GM19452 (cell line): Measurements from ENCODE around the gene NEDD9.

Source experiments
- ATAC-seq: cut with Tn5 transposase; IDR thresholded peaks from one replicate; pipeline ENCODE4 v1.9.1; 2021; ENCODE audit not compliant: unreplicated experiment

Gene NEDD9

DNA sequence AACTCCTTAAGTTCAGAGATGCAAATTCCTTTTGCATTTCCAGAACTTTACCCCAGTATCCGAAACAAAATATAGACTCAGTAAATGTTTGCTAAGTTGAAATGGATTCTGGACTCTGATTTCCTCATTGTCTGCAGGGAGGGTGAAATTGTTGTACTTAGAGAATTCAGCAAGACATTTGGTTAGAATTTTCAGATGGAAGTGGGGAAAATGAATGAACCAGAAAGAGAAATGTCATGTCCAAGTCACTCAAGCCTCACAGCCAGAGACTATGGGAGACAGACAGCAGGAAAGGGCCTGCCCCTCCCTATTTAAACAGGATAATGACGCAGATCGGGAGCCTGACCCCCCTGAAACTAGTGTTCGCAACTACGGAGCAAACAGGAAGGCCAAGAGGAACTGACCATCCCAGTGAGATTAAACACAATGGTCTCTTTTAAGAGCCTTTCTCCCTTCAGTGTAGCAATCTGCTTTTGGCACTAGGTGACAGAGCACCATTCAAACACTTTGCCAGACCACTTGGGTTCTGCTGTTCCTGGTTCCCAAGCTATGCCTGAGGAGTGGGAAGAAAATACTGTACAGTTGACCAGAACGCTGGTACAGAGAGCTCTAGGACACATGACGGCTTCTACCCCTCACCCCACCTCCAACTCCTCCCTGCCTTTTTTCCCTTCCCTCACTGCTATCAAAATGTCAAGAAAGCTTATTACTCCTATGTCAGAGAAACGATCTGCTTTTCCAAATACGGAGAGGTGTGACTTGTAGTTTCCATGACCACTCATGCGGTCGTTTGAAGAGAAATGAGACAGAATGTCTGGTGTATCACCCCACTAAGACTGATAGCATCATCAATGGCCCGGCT, 13.7 kb downstream of the NEDD9 start:
- ATAC-seq, result no peak

DNA sequence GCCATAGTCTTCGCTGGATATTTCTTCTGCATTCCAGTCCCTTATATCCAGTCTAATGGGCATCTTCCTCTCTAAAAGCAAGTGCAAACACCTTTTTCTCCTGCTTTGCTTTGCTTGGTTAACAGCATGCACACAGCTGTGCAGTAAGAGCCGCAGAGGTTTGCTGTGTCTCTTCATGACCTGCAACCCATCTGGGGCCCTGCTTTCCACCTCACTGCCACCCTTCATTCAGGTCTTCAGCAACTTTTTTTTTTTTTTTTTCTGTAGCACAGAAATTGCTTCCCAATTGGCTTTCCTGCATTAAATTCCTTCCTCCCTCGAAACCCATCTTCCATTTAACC, 14.4 kb downstream of the NEDD9 start:
- peak; percentile 21 for ATAC-seq

GRCh38 chr6:11217360-11218101, 14.9 kb downstream of the NEDD9 start:
- ATAC-seq, result peak; percentile 47

DNA sequence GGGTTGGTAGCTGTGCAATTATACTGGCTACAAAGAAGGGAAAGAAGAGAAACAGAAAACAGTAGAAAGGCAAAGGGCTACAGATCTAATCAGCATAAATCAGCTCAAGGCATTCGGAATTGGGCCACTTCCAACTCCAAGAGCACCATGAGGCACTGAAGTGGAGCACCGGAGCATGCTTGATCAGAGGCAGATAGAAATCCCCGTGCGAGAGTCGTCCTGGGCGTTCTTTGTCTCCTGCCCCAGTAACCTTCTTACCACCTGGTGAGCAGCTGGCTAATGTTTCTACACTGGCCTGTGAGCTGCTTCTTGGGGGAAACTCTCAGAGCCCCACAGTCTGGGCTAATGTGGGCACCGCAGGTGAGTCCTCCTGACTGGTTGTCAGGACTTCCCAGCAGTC, 16.7 kb downstream of the NEDD9 start:
- ATAC-seq, result no peak

DNA sequence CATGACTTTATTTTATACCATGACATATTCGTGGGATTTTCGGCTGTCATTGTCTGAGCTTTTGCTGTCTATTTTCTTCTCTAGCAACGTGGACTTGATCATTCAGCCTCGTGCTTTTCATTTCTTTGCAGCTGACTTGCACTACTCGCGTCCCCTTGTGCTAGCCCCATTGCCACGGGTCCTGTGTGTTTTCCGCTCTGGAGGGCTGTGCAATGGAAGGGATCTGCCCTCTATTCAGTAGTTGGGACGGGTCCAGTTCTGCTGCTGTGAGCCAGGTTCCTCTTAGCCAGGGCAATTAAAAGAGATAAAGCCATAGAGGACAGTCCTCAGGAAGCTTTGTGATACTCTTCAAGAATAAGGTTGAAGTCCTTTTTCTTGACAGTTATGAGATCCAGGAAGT, 17.6 kb downstream of the NEDD9 start:
- no peak for ATAC-seq

DNA sequence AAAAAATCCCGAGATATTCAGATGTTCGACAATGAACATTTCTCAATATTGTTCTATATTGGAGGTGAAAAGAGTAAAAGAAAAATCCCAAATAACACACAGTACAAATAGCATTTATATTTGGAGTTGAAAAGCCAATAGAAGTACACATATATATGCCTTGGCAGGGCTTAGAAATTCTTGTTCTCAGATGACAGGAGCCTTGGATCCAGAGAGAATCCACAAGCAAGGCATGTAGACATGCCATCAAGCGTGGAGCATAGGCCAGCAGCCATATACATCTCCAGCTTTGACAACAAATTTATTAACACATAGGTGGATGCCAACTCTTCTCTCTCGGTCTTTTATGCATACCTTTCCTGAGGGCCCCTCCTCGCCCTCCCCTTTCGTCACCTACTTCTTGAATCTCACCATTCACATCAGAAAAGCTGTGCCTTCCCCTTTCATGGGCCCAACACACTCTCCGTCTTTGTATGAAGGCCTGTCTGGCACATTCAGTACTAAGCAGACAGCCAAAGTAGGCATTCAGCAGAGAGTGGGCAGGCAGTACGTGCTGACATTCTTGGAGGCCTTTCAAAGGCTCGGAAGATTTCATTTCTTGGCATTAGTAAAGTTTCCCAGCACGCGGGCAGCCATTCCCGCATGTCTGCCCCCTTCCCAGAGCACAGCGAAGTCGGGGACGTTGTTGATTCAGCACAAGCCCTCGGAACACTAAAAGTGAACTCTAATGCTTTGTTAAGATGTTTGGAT, 18.2 kb downstream of the NEDD9 start:
- ATAC-seq, result no peak

DNA sequence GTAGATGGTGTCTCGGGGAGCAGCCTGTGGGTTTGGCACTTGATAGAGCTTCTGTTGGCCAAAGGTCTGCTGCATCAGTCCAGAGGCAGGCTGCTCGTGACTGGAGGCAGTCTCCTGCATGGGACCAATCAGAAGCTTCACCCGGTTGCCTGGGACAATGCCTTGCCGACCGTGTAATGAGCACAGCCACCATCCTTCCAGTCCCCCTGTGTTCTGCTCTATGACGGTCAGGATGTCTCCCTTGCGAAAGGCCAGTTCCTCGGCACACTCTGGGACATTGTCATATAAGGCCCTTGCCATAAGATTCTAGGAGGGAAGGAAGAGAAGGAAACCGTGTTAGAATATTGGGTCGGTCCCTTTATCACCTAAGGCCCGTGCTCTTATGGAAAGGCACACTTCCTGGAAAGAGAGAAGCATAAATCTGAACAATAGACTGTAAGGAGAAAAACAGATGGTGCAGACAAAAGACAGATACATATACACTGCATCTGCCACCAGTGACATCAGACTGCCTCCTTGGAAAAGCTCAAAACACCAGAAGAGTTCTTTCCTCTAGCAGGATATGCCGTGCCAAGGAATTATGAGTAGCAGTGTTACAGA, 18.9 kb downstream of the NEDD9 start:
- no peak for ATAC-seq

DNA sequence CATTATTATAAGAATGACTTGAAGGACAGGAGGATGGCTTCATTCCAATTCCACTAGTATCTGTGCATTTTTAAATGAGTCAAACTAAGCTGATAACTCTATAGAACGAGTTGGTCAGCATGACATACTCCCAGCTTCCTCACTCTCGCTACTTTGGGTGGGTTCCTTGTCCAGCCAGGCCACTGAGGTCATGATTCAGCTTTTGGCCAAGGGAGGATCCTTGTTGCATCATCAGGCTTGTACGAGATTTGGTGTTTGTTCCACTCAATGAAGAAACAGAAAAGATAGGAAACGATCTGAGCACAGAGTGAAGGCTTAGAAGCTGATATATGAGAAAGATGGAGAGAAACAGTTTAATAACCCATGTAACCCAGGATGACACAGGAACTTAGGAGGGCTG, 19.8 kb downstream of the NEDD9 start:
- ATAC-seq, result no peak

DNA sequence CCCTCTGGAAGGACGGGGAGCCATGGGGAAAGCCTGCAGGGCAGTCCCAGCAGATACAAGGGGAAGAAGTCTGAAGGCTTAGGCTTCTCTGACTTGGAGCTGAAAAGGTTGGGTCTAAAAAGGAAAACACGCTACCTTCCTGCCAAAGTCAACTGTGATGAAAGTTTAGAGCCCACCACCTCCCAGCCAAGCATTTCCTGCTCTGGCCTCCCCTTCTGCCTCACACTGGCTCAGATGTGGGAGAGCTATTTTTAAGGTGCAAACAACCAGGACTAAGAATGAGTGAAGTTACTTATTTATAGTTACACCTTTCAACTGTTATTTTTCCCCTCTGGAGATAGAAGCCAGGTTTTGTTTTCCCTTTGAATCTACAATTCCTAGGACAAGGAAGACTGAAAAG, 21.2 kb downstream of the NEDD9 start:
- ATAC-seq, result no peak

- no peak for ATAC-seq
Observed at GRCh38 chr6:11210386-11211138, 21.9 kb downstream of the NEDD9 start.

DNA sequence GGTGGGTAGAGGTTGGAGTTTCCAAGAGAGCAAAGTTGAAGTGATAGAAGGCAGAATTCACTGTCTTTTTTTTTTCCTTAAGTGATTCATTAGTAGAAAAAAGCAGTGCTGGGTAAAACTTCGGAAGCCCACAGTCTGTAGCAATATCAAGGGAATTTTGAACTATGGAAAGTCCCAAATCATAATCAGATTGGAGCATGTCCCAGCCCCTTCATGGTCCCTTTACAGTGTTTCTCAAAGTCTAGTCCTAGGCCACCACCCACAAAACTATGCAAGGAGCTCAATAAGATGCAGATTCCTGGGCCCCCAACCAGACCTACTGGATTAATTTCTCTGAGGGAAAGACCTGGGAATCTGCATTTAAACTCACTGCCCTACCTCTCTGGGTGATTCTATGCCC, 22.6 kb downstream of the NEDD9 start:
- ATAC-seq, result no peak

- no peak for ATAC-seq
Observed at GRCh38 chr6:11209369-11209768, 23.1 kb downstream of the NEDD9 start.

DNA sequence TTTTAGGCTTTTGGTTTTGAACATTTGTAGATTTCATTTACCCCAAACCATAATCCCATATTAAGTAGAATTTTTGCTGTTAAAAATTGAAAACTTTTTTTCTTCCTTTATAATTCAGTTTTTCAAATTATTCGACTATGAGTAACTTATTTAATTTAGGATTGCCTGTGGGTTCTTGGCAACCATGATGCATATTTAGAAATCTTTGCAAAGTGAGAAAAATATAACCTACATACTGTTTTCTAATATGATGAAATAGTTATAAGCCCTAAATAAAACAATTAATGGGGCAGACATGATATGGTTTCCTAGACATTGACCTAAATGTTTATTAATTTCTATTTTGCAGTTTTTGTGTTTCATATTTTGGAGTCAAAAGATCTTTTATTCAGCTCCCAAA, 23.6 kb downstream of the NEDD9 start:
- no peak for ATAC-seq

GRCh38 chr6:11208267-11208666, 24.2 kb downstream of the NEDD9 start:
- no peak for ATAC-seq

- ATAC-seq, result no peak
Observed at GRCh38 chr6:11207199-11207968, 25.1 kb downstream of the NEDD9 start.

GRCh38 chr6:11206576-11206975, 25.9 kb downstream of the NEDD9 start:
- ATAC-seq, result no peak

DNA sequence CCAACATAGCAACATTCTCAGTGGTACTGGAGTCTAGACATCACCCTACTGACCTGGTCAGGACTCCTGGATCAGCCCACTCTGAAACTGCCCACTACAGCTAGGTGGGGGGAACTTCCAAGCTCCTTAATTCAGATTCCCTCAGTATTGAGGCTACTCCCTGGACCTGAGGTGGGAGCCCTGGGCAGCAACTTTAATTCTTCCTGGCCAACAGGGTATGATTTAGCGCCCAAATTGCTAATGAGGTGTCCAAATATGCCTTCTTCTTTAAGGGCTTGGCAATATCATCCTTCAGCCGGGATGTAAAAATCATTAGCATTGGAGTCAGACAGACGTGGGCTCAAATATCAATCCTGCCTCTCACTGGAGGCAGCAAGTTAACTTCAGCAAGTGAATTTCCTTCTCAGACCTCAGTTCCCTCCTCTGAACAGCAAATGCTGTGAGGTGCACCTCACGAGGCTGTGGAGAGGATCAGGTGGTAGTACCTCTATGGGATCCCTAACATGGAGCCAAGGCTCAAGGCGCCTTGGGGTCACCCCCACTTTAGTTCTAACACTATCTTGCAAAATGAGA, 27.6 kb downstream of the NEDD9 start:
- no peak for ATAC-seq

DNA sequence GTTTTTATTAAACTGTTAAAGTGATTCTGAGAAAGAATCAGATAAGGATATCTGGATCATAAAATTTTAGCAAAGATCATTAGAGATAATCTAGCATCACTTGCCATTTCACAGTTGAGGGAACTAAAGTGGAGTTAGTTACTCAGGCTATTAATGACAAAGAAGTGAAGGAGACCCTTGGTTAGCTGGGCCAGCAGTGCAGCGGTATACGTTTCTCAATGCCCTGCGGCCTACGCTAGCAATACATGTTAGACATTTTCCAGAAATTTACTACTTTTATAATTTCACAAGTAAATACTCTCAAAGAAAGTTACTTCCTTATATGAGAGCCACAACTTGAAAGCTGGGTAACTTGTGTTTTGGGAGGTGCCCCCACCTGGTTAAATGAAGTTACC, 28.5 kb downstream of the NEDD9 start:
- ATAC-seq, result no peak

- no peak for ATAC-seq
Observed at GRCh38 chr6:11203306-11204004, 29.0 kb downstream of the NEDD9 start.
